GM21786 (cell line): ENCODE measurements around the gene C2CD4D.
"Not testable (repeated sequence)": the region's sequence is repeated elsewhere in the genome, so short reads cannot be mapped to it uniquely, and the experiment has no call there.

Source experiments
- ATAC-seq: cut with Tn5 transposase; IDR thresholded peaks from one replicate; pipeline ENCODE4 v1.9.1; 2021; ENCODE audit not compliant: unreplicated experiment

The C2CD4D gene

GRCh38 chr1:151839457-151840403, at the start of gene C2CD4D:
C2CD4D (minus strand) TSS chr1:151839820; CDS start chr1:151838989, 831 bp downstream.
- ATAC-seq = no peak

DNA sequence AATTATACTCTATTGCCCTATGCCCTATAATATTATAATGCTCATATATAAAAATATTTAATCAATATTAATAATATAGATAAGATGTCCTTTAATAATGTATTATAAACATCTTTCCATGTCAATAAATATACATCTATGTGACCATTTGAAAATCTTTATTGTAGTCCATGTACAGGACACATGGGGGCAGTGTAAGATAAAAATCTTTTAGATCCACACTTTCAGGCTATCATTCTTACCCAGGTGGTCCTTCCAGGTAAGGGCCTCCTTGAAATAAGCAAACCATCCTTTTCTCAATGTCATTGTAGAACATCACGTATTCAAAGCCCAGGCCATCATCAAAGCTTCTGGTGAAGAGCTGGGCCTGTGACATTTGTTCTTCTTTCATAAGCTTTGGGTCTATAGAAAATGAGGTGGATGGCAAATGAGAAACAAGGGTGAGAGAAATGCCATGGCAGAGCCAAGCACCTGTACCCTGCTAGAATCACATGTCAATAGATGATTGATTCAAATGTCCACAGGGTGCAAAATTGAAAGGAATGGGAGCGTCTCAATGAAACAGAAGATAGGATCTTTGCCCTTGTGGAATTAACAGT, 49.5 kb upstream of the C2CD4D start:
- no peak for ATAC-seq

- ATAC-seq = no peak
These were observed 47.4 kb upstream of the C2CD4D start for GRCh38 chr1:151887028-151887427.

GRCh38 chr1:151885479-151885878, 45.9 kb upstream of the C2CD4D start:
- ATAC-seq = no peak

- not testable (repeated sequence) for ATAC-seq
These were observed 45.3 kb upstream of the C2CD4D start for GRCh38 chr1:151884879-151885278.

DNA sequence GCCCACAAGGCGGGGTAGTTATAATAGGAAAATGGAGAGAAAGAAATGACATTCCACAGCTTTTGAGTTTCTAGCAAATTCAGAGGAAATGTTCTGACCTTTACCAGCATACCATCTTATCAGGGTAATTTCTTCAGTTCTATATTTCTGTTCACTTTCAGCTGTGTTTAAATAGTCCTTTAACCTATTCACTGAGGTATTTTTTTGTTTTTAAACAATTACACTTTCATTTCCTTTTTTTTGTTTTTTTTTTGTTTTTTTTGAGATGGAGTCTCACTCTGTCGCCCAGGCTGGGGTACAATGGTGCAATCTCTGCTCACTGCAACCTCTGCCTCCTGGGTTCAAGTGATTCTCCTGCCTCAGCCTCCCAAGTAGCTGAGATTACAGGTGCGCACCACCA, 44.8 kb upstream of the C2CD4D start:
- not testable (repeated sequence) for ATAC-seq

GRCh38 chr1:151883898-151884297, 44.3 kb upstream of the C2CD4D start:
- ATAC-seq = not testable (repeated sequence)

DNA sequence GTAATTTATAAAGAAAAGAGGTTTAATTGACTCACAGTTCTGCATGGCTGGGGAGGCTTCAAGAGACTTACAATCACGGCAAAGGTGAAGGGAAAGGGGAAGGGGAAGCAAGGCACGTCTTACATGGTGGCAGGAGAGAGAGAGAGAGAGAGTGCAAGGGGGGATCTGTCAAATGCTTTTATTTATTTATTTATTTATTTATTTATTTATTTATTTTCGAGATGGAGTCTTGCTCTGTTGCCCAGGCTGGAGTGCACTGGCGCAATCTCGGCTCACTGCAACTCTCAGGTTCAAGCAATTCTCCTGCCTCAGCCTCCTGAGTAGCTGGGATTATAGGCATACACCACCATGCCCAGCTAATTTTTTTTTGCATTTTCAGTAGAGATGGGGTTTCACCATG, 43.3 kb upstream of the C2CD4D start:
- ATAC-seq = not testable (repeated sequence)

DNA sequence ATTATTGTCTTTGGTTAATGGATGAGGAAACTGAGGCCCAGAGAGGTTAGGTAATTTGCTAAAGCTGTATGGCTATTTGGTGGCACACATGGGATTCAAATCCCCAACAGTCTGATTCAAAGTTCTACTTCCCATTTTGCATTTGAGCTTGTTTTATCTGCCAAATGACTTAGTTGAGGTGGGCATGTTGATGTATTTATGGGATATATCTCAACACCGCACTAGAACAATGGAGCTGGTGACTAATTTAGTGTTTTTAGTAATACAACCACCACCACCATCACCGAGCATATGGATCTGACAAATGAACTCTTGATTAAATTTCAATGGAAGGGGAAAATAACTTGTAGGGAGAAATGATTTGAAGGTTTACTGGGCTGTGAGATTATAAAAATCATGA, 42.8 kb upstream of the C2CD4D start:
- ATAC-seq = no peak

GRCh38 chr1:151881479-151881878, 41.9 kb upstream of the C2CD4D start:
- ATAC-seq = no peak

GRCh38 chr1:151875419-151876097, 35.9 kb upstream of the C2CD4D start:
- ATAC-seq = no peak

DNA sequence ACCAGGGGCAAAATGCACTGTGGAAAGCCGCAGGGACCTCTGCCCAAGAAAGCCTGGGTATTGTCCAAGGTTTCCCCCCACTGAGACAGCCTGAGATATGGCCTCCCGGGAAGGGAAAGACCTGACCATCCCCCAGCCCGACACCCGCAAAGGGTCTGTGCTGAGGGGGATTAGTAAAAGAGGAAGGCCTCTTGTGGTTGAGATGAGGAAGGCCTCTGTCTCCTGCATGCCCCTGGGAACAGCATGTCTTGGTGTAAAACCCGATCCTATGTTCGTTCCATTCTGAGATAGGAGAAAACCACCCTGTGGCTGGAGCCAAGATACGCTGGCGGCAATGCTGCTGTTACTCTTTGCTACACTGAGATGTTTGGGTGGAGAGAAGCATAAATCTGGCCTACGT, 33.2 kb upstream of the C2CD4D start:
- not testable (repeated sequence) for ATAC-seq

- ATAC-seq = no peak
These were observed 31.8 kb upstream of the C2CD4D start for GRCh38 chr1:151871284-151872030.

DNA sequence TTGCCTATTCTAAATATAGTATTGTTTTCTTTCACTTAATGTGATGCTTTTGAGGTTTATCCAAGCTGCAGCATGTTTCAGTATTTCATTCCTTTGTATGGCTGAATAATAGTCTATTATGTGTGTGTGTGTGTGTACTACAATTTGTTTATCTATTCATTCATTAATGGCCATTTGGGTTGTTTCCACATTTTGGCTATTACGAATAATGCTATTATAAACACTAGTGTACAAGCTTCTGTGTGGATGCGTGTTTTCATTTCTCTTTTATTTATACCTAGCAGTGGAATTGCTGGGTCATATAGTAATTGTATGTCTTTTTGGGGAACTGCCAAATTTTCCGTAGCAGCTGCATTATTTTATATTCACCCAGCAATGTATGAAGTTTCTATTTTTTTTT, 28.9 kb upstream of the C2CD4D start:
- no peak for ATAC-seq

- no peak for ATAC-seq
These were observed 28.3 kb upstream of the C2CD4D start for GRCh38 chr1:151867765-151868411.

DNA sequence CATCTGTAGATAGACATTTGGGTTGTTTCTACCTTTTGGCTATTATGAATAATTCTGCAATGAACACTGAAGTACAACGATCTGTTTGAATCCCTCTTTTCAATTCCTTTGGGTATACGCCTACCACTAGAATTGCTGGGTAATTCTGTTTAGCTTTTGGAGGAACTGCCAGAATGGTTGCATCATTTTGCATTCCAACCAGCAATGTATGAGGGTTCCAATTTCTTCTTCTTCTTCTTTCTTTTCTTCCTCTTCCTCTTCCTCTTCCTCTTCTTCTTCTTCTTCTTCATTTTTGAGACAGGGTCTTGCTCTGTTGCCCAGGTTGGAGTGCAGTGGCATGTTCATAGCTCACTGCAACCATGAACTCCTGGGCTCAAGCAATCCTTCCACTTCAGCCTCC, 27.7 kb upstream of the C2CD4D start:
- no peak for ATAC-seq

GRCh38 chr1:151864411-151864810, 24.8 kb upstream of the C2CD4D start:
- no peak for ATAC-seq

- ATAC-seq = no peak
These were observed 23.0 kb upstream of the C2CD4D start for GRCh38 chr1:151862604-151863003.

- ATAC-seq = no peak
These were observed 21.0 kb upstream of the C2CD4D start for GRCh38 chr1:151860504-151861187.

DNA sequence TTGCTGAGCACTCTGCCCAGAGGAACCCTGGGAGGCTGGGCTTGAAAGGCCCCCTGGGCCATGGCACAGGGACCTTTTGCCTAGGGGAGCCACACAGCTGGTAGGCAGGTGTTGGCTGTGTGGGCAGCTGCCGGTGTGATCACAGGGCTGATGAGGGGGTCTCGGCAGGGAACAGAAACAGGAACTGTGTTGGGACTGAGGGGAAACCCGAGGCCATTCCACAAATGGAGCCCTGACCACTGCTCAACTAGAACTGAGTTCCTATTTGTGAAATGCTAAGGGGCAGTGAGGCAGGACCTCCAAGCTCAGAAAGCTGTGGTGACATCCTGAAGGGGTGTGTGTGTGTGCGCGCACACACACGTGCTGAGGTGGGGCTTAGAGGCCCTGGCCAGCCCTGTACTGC, 20.3 kb upstream of the C2CD4D start:
- ATAC-seq = no peak
